ENCODE data around the gene ZNF740.

GRCh38 chr12:53221203-53222080 lies 40.9 kb downstream of the ZNF740 start:
- TF ChIP-seq PPARA (CRISPR knock-in tag; IDR thresholded peaks at IDR 0.05; ENCODE audit: borderline replicate concordance) = no peak
- TF ChIP-seq SNAI2 (CRISPR knock-in tag; IDR thresholded peaks at IDR 0.05) = no peak
- TF ChIP-seq ARNTL (CRISPR knock-in tag; IDR thresholded peaks at IDR 0.05; ENCODE audit: borderline replicate concordance, low read depth) = no peak
- TF ChIP-seq RARB (CRISPR knock-in tag; IDR thresholded peaks at IDR 0.05) = peak; percentile 28; the same call in 1 of the 2 replicates
- TF ChIP-seq, protein P1, sequence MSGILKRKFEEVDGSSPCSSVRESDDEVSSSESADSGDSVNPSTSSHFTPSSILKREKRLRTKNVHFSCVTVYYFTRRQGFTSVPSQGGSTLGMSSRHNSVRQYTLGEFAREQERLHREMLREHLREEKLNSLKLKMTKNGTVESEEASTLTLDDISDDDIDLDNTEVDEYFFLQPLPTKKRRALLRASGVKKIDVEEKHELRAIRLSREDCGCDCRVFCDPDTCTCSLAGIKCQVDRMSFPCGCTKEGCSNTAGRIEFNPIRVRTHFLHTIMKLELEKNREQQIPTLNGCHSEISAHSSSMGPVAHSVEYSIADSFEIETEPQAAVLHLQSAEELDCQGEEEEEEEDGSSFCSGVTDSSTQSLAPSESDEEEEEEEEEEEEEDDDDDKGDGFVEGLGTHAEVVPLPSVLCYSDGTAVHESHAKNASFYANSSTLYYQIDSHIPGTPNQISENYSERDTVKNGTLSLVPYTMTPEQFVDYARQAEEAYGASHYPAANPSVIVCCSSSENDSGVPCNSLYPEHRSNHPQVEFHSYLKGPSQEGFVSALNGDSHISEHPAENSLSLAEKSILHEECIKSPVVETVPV (CRISPR knock-in tag; IDR thresholded peaks at IDR 0.05) = no peak
- no peak for TF ChIP-seq ZNF70 (CRISPR knock-in tag; IDR thresholded peaks at IDR 0.05)
- TF ChIP-seq CSDC2 (CRISPR knock-in tag; IDR thresholded peaks at IDR 0.05) = no peak
- TF ChIP-seq, protein P2, sequence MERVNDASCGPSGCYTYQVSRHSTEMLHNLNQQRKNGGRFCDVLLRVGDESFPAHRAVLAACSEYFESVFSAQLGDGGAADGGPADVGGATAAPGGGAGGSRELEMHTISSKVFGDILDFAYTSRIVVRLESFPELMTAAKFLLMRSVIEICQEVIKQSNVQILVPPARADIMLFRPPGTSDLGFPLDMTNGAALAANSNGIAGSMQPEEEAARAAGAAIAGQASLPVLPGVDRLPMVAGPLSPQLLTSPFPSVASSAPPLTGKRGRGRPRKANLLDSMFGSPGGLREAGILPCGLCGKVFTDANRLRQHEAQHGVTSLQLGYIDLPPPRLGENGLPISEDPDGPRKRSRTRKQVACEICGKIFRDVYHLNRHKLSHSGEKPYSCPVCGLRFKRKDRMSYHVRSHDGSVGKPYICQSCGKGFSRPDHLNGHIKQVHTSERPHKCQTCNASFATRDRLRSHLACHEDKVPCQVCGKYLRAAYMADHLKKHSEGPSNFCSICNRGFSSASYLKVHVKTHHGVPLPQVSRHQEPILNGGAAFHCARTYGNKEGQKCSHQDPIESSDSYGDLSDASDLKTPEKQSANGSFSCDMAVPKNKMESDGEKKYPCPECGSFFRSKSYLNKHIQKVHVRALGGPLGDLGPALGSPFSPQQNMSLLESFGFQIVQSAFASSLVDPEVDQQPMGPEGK (CRISPR knock-in tag; IDR thresholded peaks at IDR 0.05; ENCODE audit: borderline replicate concordance) = no peak
- TF ChIP-seq, protein P3, sequence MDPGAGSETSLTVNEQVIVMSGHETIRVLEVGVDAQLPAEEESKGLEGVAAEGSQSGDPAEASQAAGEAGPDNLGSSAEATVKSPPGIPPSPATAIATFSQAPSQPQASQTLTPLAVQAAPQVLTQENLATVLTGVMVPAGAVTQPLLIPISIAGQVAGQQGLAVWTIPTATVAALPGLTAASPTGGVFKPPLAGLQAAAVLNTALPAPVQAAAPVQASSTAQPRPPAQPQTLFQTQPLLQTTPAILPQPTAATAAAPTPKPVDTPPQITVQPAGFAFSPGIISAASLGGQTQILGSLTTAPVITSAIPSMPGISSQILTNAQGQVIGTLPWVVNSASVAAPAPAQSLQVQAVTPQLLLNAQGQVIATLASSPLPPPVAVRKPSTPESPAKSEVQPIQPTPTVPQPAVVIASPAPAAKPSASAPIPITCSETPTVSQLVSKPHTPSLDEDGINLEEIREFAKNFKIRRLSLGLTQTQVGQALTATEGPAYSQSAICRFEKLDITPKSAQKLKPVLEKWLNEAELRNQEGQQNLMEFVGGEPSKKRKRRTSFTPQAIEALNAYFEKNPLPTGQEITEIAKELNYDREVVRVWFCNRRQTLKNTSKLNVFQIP (CRISPR knock-in tag; IDR thresholded peaks at IDR 0.05; ENCODE audit: borderline replicate concordance, low read depth) = no peak
- no peak for TF ChIP-seq ZFP30 (CRISPR knock-in tag; IDR thresholded peaks at IDR 0.05)
- 0 out of 2 replicates have a peak, but pooled peaks have one; percentile 26 for TF ChIP-seq ESRRG (CRISPR knock-in tag; IDR thresholded peaks at IDR 0.05)
- no peak for TF ChIP-seq ZNF8 (CRISPR knock-in tag; IDR thresholded peaks at IDR 0.05)
